Erythroblast (primary cell): ENCODE data around the gene ERN2.
"Not testable (repeated sequence)": the region's sequence is repeated elsewhere in the genome, so short reads cannot be mapped to it uniquely, and the experiment has no call there.

Source experiments
- DNase-seq, 2 experiments: peaks; one replicate each; lab custom pipeline; 2025; lab: John Stamatoyannopoulos, UW
- GATA1 ChIP-seq: IDR thresholded peaks from 2 replicates; pipeline ENCODE4 v1.6.1; 2011; ENCODE audit warnings: low read depth, mild to moderate bottlenecking, control low read depth, low read length, moderate library complexity
- POLR2A ChIP-seq: IDR thresholded peaks from 2 replicates; pipeline ENCODE4 v1.6.1; 2011; ENCODE audit warnings: mild to moderate bottlenecking, low read length

ERN2 gene

GRCh38 chr16:23712976-23713375, at the start of gene ERN2:
TSS of gene ERN2 (minus strand) at chr16:23713222. CDS start at chr16:23713187, 35 bp downstream.
- TF ChIP-seq GATA1, result no peak
- no peak for TF ChIP-seq POLR2A
- DNase-seq, result no peak

- TF ChIP-seq POLR2A, result no peak
- TF ChIP-seq GATA1, result no peak
- no peak for DNase-seq
Measured at GRCh38 chr16:23757937-23758619, 45.1 kb upstream of the ERN2 start.

GRCh38 chr16:23757116-23757515, 44.1 kb upstream of the ERN2 start:
- no peak for TF ChIP-seq POLR2A
- TF ChIP-seq GATA1, result no peak
- no peak for DNase-seq

GRCh38 chr16:23755484-23755809, 42.4 kb upstream of the ERN2 start:
- TF ChIP-seq GATA1 (no peak), POLR2A (no peak)
- DNase-seq, result no peak

- DNase-seq, result no peak
- TF ChIP-seq POLR2A (no peak), GATA1 (no peak)
Measured at GRCh38 chr16:23754594-23755483, 41.8 kb upstream of the ERN2 start, which contains the start of gene CHP2. TSS of gene CHP2 (plus strand) at chr16:23755026. CDS start at chr16:23755050, 24 bp downstream.

GRCh38 chr16:23753908-23754593, 41.0 kb upstream of the ERN2 start:
- no peak for DNase-seq
- no peak for TF ChIP-seq POLR2A
- TF ChIP-seq GATA1, result no peak

- not testable (repeated sequence) for DNase-seq
Measured at GRCh38 chr16:23751053-23751452, 38.0 kb upstream of the ERN2 start.

GRCh38 chr16:23748630-23749029, 35.6 kb upstream of the ERN2 start:
- TF ChIP-seq POLR2A (no peak), GATA1 (no peak)
- DNase-seq, result no peak

- TF ChIP-seq POLR2A (no peak), GATA1 (no peak)
- no peak for DNase-seq
Measured at GRCh38 chr16:23745263-23745662, 32.2 kb upstream of the ERN2 start.

- DNase-seq, result no peak
- no peak for TF ChIP-seq GATA1
- no peak for TF ChIP-seq POLR2A
Measured at GRCh38 chr16:23742766-23743165, 29.7 kb upstream of the ERN2 start.

GRCh38 chr16:23741675-23742303, 28.8 kb upstream of the ERN2 start:
- TF ChIP-seq GATA1 (no peak), POLR2A (no peak)
- no peak for DNase-seq

- no peak for TF ChIP-seq POLR2A
- TF ChIP-seq GATA1, result no peak
Measured at GRCh38 chr16:23739516-23739915, 26.5 kb upstream of the ERN2 start.

GRCh38 chr16:23737423-23738028, 24.5 kb upstream of the ERN2 start:
- DNase-seq, result not testable (repeated sequence)

More at GRCh38 chr16:23739516-23739915, 26.5 kb upstream of the ERN2 start:
- DNase-seq, result no peak
